ENCODE results near the gene ENOSF1.

- TF ChIP-seq CTCF (IDR thresholded peaks at IDR 0.05) (no peak), POLR2A (IDR thresholded peaks at IDR 0.05) (no peak)
Measured at GRCh38 chr18:683531-683930, 28.9 kb downstream of the ENOSF1 start.

All from thyroid gland (tissue), 4 donors.